ENCODE measurements around the gene SLC1A2.

SLC1A2 gene

DNA sequence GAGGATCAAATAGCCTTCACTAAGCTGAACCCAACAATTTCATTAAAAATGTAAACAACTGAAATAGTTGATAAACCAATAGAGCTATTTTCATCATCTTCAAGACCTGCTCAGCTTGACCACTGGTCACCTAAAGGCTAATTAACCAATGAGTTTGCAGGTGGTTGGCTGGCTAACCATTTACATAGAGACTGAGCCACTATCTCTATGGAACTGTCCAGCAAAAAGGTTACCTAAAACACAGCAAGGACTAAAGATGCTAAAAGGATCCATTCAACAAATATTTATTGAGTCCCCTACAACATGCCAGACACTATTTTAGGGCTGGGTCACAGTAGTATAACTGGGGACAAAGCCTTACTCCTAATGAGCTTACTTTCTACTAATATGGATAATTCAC, 156.6 kb downstream of the SLC1A2 start:
- DNase-seq, result no peak

GRCh38 chr11:35262056-35262455, 157.3 kb downstream of the SLC1A2 start:
- no peak for DNase-seq

DNA sequence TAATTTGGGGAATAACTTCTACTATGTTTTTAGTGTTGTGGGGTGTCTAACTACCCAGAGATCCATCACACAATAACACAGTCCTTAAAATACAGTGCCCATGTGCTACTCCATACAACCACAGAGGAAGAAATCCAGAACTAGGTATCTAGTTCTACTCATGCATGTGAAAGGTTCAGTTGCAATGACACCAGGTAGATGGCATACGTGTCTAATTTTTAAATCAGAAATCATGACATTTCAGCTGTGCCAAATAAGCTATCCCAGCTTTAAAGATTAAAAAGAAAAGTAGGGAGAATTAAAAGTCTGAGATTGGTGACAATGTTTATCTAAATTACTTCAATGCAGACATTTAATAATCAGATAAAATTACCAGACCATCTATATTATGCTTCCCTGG, 158.2 kb downstream of the SLC1A2 start:
- DNase-seq, result no peak

GRCh38 chr11:35260342-35260985, 158.9 kb downstream of the SLC1A2 start:
- no peak for DNase-seq

- no peak for DNase-seq
These were observed 159.8 kb downstream of the SLC1A2 start for GRCh38 chr11:35259529-35259928.

GRCh38 chr11:35257281-35257680, 162.1 kb downstream of the SLC1A2 start:
- no peak for DNase-seq

DNA sequence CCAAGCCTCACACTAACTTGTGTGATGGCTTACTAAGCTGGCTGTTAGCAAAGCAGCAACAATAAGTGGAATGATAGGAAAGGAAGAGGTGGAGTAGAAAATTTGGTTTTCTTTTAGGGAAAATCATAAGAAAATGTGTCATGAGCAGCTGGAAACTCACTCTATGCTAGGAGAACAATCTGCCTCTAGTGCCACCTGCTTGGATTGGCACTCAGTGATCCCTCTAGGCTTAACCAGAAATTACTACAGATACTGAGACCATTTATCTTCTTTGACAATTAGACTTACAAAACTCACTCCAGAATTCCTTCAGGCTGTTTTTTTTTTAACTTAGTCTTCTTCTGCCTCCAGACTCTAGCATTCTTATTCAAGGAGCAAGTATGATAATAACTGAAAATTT, 163.1 kb downstream of the SLC1A2 start:
- no peak for DNase-seq

GRCh38 chr11:35255514-35255913, 163.8 kb downstream of the SLC1A2 start:
- DNase-seq, result no peak

- DNase-seq, result no peak
These were observed 166.1 kb downstream of the SLC1A2 start for GRCh38 chr11:35253237-35253636.

DNA sequence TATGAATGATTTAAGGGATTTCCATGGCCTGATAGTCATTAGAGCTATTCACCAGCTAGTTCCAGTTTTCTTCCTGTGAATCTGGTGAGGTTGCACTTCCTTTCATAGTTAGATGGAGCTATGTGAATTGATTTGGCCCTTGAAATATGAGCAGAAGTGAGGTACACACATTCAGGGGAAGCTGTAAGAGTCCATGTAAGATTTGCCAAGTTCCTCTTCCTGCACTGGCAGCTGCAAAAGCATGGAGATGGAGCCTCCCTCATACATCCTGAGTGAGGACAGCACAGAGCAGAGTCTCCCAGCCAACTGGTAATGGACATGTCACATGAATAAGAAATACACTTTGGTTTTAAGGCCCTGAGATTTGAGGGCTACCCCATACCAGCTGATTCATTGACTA, 168.7 kb downstream of the SLC1A2 start:
- DNase-seq, result no peak

GRCh38 chr11:35250192-35250591, 169.2 kb downstream of the SLC1A2 start:
- DNase-seq, result no peak

DNA sequence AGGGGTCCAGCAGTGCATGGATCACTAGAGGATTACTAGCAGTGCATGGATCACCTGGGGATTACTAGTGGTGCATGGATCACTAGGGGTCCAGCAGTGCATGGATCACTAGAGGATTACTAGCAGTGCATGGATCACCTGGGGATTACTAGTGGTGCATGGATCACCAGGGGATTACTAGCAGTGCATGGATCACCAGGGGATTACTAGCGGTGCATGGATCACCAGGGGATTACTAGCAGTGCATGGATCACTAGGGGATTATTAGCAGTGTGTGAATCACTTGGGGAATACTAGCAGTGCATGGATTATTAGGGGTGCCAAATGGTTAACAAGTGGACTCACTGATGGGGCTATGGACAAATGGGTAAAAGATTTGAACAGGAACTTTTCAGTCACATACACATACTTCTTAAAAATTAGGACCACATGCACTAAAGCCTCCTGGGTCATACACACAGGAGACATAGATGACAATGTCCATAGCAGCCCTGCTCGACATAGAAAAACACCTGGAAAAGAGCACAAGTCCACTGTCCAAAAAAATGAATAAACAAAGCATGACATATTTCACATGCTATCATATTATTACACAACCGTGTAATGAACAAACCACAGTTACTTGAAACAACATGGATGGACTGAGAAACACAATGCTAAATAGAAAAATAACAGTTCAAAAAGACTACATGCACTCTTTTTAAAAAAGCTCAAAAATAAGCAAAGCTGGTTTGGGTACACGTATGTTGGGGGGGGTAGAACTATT, 170.6 kb downstream of the SLC1A2 start:
- no peak for DNase-seq

GRCh38 chr11:35247863-35248262, 171.5 kb downstream of the SLC1A2 start:
- DNase-seq, result no peak

DNA sequence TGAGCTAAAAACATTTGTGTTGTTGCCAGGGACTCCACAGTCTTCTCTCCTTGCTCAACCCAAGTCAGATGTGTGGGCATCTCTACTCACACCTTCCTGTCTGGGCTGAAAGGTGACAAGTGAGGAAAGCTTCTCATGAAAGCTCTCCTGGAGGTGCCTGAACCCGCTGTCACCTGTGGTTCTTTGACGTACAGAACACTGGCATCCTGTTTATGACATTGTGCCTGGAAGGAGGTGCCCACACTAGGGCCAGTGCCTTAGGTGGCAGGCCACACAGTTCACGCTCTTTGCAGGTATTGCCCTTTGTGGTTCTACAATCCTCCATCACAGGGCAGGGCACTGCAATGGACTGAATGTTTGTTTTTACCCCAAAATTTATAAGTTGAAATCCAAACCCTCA, 171.9 kb downstream of the SLC1A2 start:
- DNase-seq, result no peak

- no peak for DNase-seq
These were observed 172.6 kb downstream of the SLC1A2 start for GRCh38 chr11:35246745-35247144.

- DNase-seq, result no peak
These were observed 173.6 kb downstream of the SLC1A2 start for GRCh38 chr11:35245786-35246185.

- no peak for DNase-seq
These were observed 174.3 kb downstream of the SLC1A2 start for GRCh38 chr11:35245056-35245455.

DNA sequence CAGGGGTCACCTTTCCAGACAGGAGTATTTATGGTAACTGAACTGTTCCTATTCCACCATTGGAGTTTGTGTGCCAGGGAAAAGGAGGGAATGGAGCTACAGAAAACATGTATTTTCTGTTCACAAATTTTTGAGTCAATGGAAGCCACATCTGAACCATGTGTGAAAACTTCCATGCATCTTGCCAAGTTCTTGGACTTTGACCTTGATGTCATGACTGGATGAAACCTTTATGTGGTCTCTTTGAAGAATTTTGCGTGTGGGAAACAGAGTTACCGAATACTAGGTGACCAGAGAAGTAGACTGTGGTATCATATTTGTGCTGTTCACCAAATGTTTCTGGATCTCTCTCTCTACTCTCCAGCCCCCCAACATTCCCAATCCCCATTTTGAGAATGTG, 175.6 kb downstream of the SLC1A2 start:
- DNase-seq, result no peak

DNA sequence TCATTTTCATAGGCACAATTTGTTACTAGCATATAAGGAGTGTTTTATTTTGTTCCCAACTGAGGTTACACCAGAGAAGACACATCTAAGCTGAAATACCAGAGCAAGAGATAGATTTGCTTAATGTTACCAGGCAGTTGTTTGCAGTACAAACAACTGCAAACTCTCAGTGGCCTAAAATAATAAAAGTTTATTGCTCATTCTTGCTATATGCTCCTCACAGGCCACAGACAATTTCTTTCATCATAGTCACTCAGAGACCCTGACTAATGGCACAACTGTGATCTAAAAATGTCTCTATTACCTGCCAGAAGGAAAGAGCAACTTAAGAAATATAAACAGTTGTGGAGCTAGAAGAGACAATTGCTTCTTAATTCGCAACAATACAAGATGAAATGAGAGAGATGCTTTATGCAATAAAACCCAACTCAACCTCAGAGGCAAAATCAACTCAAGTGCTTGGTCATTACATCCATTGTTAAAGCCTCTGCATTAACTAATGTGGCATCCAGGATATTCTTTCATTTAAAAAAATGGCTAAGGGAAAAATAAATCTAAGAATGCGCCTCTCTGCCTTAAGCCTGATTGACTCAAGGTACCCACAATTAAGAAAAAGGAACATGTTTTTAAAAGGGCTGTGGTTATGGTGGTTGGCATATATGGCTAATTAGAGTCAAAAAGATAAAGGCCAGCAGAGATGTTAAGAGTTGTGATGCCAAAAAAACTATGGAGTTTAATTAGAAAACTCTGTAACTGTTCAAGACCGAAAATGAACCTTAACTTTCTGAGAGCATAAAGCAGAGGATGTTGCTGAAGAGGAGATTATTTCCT, 176.7 kb downstream of the SLC1A2 start:
- DNase-seq, result no peak

- DNase-seq, result no peak
These were observed 177.8 kb downstream of the SLC1A2 start for GRCh38 chr11:35241531-35241930.

GRCh38 chr11:35241083-35241482, 178.3 kb downstream of the SLC1A2 start:
- DNase-seq, result no peak

GRCh38 chr11:35239471-35240075, 179.8 kb downstream of the SLC1A2 start:
- DNase-seq, result no peak

DNA sequence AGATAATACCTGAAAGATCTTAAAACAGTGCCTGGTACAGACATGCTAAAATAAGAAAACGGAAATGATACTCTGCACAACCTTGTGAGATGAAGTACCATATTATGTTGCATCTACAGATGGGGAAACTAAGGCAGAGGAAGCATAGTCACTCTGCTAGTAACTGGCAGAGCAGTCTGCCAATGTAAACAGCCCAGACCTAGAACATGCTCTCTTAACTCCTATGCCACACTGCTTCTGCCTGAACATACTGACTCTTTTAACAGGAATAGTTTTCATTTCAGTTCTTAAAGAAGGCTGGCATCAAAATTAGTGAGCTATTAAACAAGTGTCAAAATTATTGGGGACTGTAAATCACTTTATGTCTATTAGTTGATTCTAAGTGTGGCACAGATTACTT, 180.5 kb downstream of the SLC1A2 start:
- no peak for DNase-seq
